ENCODE measurements around the gene REC114. TPM values are rescaled to one million over a fixed set of nuclear protein-coding genes. Genes with fewer than 3 reads are reported as not detected.

REC114 gene
- total and polyA plus RNA-seq, 2 experiments from 2014 or later, result not detected

DNA sequence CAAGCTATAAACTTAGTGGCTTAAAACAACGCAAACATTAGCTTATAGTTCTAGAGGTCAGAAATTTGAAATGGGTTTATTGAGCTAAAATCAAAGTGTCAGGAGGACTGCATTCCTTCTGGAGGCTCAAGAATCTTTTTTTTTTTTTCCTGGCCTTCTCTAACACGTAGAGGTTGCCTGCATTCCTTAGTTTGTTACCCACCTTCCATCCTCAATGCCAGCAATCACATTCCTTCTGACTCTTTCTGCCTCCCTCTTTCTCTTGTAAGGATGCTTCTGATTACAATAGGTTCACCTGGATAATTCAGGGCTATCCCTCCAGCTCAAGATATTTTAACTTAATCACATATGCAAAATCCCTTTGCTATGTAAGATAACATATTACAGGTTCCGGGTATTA lies 24.8 kb downstream of the REC114 start:
- Histone ChIP-seq H3K4me1 (ENCODE audit: insufficient read depth) (no peaks in the 10 kb centered on the region), H3K27ac (ENCODE audit: low read depth) (no peak overlapping the region), H3K9me2 (ENCODE audit: insufficient read depth) (no peaks in the 10 kb centered on the region), H3K4me3 (no peak overlapping the region), H2AFZ (no peak overlapping the region), H4K20me1 (replicated peaks; ENCODE audit: insufficient read depth) (no peaks in the 10 kb centered on the region), H3K4me2 (no peak overlapping the region), H3F3A (replicated peaks; ENCODE audit: low read depth) (no peaks in the 10 kb centered on the region), H3K27me3 (ENCODE audit: insufficient read depth) (no peaks in the 10 kb centered on the region), H3K36me3 (ENCODE audit: insufficient read depth) (no peaks in the 10 kb centered on the region), H3K79me2 (replicated peaks; ENCODE audit: insufficient read depth) (no peaks in the 10 kb centered on the region)
- ATAC-seq, result peak; percentile 75
- DNase-seq (ENCODE audit: low spot score), result peak; percentile 72
- no peaks in the 10 kb centered on the region for H3K4me1 Mint-ChIP-seq
- H3K27me3 Mint-ChIP-seq (ENCODE audit: insufficient read depth, low read depth, poor library complexity), result no peaks in the 10 kb centered on the region
- no peaks in the 10 kb centered on the region for H3K36me3 Mint-ChIP-seq (ENCODE audit: low read depth)
- H3K9me3 Mint-ChIP-seq, result no peaks in the 10 kb centered on the region
- H3K27ac Mint-ChIP-seq, result no peak overlapping the region
- no peak overlapping the region for H3K4me3 Mint-ChIP-seq
- TF ChIP-seq JUNB (IDR thresholded peaks at IDR 0.05; ENCODE audit: unreplicated experiment) (no peak), ETS1 (IDR thresholded peaks at IDR 0.05) (no peak), CTCF (conservative IDR thresholded peaks at IDR 0.05; ENCODE audit: low read depth in 2 of 2) (no peak), ZNF462 (CRISPR knock-in tag; IDR thresholded peaks at IDR 0.05) (no peak), ZNF114 (CRISPR knock-in tag; IDR thresholded peaks at IDR 0.05) (no peak), NANOG (IDR thresholded peaks at IDR 0.05; ENCODE audit: borderline replicate concordance) (no peak), POLR2AphosphoS5 (IDR thresholded peaks at IDR 0.05; ENCODE audit: low read depth) (no peak), EZH2 (IDR thresholded peaks at IDR 0.05; ENCODE audit: low read depth, unreplicated experiment) (no peak), STAT1 (IDR thresholded peaks at IDR 0.05; ENCODE audit: unreplicated experiment) (no peak), ZNF331 (CRISPR knock-in tag; IDR thresholded peaks at IDR 0.05; ENCODE audit: low read depth) (no peak), EZH2phosphoT487 (IDR thresholded peaks at IDR 0.05; ENCODE audit: unreplicated experiment) (no peak), REST (IDR thresholded peaks at IDR 0.05; ENCODE audit: unreplicated experiment) (no peak), CREB1 (CRISPR knock-in tag; IDR thresholded peaks at IDR 0.05; ENCODE audit: low read depth) (no peak)
